ENCODE measurements around the gene SPEG.

Gene SPEG

DNA sequence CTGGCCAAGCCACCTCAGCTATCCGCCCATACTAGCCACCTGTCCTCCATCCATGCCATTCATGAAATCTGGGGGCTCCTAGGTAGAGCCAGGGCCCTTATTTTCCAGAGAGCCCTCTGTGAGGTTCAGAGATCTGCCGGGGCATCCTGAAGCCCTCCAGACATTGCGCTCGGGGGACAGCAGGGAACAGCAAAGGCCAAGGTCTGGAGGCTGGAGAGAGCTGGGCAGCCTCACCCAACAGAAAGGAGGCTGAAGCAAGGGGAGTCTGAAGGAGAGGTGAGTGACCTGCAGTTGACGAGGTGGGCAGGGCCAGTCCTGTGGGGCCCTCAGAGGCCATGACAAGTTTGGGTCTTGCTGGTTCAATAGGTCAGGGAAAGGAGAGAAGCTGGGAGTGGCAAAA, 25.0 kb upstream of the SPEG start:
- Histone ChIP-seq H3K4me1 (no peaks in the 10 kb centered on the region), H3K4me3 (no peak overlapping the region), H3K36me3 (replicated peaks) (no peaks in the 10 kb centered on the region), H3K9me3 (peaks cover 3% of the 10 kb centered on the region; the same call in 1 of the 2 replicates), H3K27me3 (ENCODE audit: low read depth) (no peaks in the 10 kb centered on the region)
- DNase-seq (ENCODE audit: low spot score in 2 of 2) = no peak
- in situ Hi-C loops (cut with MboI; ENCODE audit: low sequenced_read_pairs) = no loop called here

GRCh38 chr2:219410390-219410789, 24.3 kb upstream of the SPEG start:
- in situ Hi-C loops (cut with MboI; ENCODE audit: low sequenced_read_pairs) = no loop called here
- no peak for DNase-seq (ENCODE audit: low spot score in 2 of 2)
- Histone ChIP-seq H3K27me3 (ENCODE audit: low read depth) (no peaks in the 10 kb centered on the region), H3K4me1 (no peaks in the 10 kb centered on the region), H3K9me3 (peaks cover 3% of the 10 kb centered on the region; the same call in 1 of the 2 replicates), H3K4me3 (no peak overlapping the region), H3K36me3 (replicated peaks) (no peaks in the 10 kb centered on the region)

- H3K4me3 ChIP-seq = no peak overlapping the region
- no peak for DNase-seq (ENCODE audit: low spot score in 2 of 2)
- peaks cover 3% of the 10 kb centered on the region; the same call in 1 of the 2 replicates for H3K9me3 ChIP-seq
- H3K36me3 ChIP-seq (replicated peaks) = no peaks in the 10 kb centered on the region
- no peaks in the 10 kb centered on the region for H3K27me3 ChIP-seq (ENCODE audit: low read depth)
- in situ Hi-C loops (cut with MboI; ENCODE audit: low sequenced_read_pairs) = no loop called here
- H3K4me1 ChIP-seq = 0 out of 2 replicates have a peak, but pooled peaks cover 3% of the 10 kb centered on the region
These were observed 19.8 kb upstream of the SPEG start for GRCh38 chr2:219414857-219415256.

GRCh38 chr2:219415580-219416234, 18.9 kb upstream of the SPEG start:
- no peak for DNase-seq (ENCODE audit: low spot score in 2 of 2)
- 0 out of 2 replicates have a peak, but pooled peaks cover 3% of the 10 kb centered on the region for H3K4me1 ChIP-seq
- in situ Hi-C loops (cut with MboI; ENCODE audit: low sequenced_read_pairs) = no loop called here
- peaks cover 3% of the 10 kb centered on the region; the same call in 1 of the 2 replicates for H3K9me3 ChIP-seq
- H3K27me3 ChIP-seq (ENCODE audit: low read depth) = no peaks in the 10 kb centered on the region
- no peaks in the 10 kb centered on the region for H3K36me3 ChIP-seq (replicated peaks)
- no peak overlapping the region for H3K4me3 ChIP-seq

DNA sequence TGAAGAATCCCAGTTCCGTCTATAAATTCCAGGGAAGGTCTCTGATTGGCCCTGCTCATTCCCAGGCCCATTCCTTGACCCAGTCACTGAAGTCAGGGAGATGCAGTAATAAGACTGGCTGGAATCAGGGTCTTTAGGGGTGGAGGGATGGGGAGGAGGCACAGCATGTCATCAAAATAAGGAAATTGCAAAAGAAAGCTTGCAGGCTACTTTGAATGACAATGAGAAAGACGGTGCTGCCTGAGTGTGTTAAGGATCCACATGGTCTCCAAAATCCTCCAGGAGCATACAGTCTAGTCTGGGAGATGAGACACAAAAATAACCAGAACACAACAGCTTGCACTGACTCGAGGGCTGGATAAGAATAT, 18.4 kb upstream of the SPEG start:
- 0 out of 2 replicates have a peak, but pooled peaks cover 3% of the 10 kb centered on the region for H3K4me1 ChIP-seq
- H3K4me3 ChIP-seq = no peak overlapping the region
- H3K36me3 ChIP-seq (replicated peaks) = no peaks in the 10 kb centered on the region
- in situ Hi-C loops (cut with MboI; ENCODE audit: low sequenced_read_pairs) = no loop called here
- H3K27me3 ChIP-seq (ENCODE audit: low read depth) = no peaks in the 10 kb centered on the region
- H3K9me3 ChIP-seq = peaks cover 3% of the 10 kb centered on the region; the same call in 1 of the 2 replicates
- no peak for DNase-seq (ENCODE audit: low spot score in 2 of 2)

GRCh38 chr2:219416938-219417337, 17.7 kb upstream of the SPEG start:
- no peak for DNase-seq (ENCODE audit: low spot score in 2 of 2)
- H3K27me3 ChIP-seq (ENCODE audit: low read depth) = no peaks in the 10 kb centered on the region
- H3K4me1 ChIP-seq = 0 out of 2 replicates have a peak, but pooled peaks cover 3% of the 10 kb centered on the region
- peaks cover 3% of the 10 kb centered on the region; the same call in 1 of the 2 replicates for H3K9me3 ChIP-seq
- H3K4me3 ChIP-seq = no peak overlapping the region
- H3K36me3 ChIP-seq (replicated peaks) = no peaks in the 10 kb centered on the region
- in situ Hi-C loops (cut with MboI; ENCODE audit: low sequenced_read_pairs) = no loop called here

- in situ Hi-C loops (cut with MboI; ENCODE audit: low sequenced_read_pairs) = no loop called here
- Histone ChIP-seq H3K4me1 (0 out of 2 replicates have a peak, but pooled peaks cover 3% of the 10 kb centered on the region), H3K9me3 (peaks cover 1% of the 10 kb centered on the region; the same call in 1 of the 2 replicates), H3K4me3 (no peak overlapping the region), H3K36me3 (replicated peaks) (no peaks in the 10 kb centered on the region), H3K27me3 (ENCODE audit: low read depth) (no peaks in the 10 kb centered on the region)
- DNase-seq (ENCODE audit: low spot score in 2 of 2) = no peak
These were observed 17.3 kb upstream of the SPEG start for GRCh38 chr2:219417374-219417773.

DNA sequence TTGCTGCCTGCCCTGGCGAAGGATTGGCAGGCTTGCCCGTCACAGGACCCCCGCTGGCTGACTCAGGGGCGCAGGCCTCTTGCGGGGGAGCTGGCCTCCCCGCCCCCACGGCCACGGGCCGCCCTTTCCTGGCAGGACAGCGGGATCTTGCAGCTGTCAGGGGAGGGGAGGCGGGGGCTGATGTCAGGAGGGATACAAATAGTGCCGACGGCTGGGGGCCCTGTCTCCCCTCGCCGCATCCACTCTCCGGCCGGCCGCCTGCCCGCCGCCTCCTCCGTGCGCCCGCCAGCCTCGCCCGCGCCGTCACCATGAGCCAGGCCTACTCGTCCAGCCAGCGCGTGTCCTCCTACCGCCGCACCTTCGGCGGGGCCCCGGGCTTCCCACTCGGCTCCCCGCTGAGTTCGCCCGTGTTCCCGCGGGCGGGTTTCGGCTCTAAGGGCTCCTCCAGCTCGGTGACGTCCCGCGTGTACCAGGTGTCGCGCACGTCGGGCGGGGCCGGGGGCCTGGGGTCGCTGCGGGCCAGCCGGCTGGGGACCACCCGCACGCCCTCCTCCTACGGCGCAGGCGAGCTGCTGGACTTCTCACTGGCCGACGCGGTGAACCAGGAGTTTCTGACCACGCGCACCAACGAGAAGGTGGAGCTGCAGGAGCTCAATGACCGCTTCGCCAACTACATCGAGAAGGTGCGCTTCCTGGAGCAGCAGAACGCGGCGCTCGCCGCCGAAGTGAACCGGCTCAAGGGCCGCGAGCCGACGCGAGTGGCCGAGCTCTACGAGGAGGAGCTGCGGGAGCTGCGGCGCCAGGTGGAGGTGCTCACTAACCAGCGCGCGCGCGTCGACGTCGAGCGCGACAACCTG, 16.3 kb upstream of the SPEG start, which contains the start of gene DES:
DES (plus strand) TSS at position 223 of the 857 bp plus-strand sequence; CDS start at position 309, 86 bp downstream.
- Histone ChIP-seq H3K4me3 (no peak within 1 kb of the TSS), H3K36me3 (replicated peaks) (no peaks in the 10 kb centered on the region), H3K27me3 (ENCODE audit: low read depth) (no peaks in the 10 kb centered on the region), H3K9me3 (no peaks in the 10 kb centered on the region), H3K4me1 (0 out of 2 replicates have a peak, but pooled peaks cover 3% of the 10 kb centered on the region)
- DNase-seq (ENCODE audit: low spot score in 2 of 2) = no peak
- in situ Hi-C loops (cut with MboI; ENCODE audit: low sequenced_read_pairs) = no loop called here

DNA sequence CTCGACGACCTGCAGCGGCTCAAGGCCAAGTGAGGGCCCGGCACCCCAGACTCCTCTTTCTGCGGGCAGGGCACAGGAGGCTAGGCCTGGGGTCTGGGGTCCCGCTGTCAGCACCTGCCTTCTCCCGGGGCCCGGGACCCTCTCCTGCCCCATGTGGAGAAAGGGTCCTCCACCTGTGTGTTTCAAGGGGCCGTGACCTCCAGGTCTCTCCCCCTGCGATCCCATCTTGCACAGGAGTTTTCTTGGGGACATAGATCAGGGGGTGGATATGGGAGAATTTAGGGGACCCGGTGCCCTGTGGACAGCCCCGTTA, 15.7 kb upstream of the SPEG start:
- in situ Hi-C loops (cut with MboI; ENCODE audit: low sequenced_read_pairs) = no loop called here
- 0 out of 2 replicates have a peak, but pooled peaks cover 3% of the 10 kb centered on the region for H3K4me1 ChIP-seq
- DNase-seq (ENCODE audit: low spot score in 2 of 2) = no peak
- no peaks in the 10 kb centered on the region for H3K27me3 ChIP-seq (ENCODE audit: low read depth)
- H3K4me3 ChIP-seq = no peak overlapping the region
- H3K9me3 ChIP-seq = no peaks in the 10 kb centered on the region
- no peaks in the 10 kb centered on the region for H3K36me3 ChIP-seq (replicated peaks)

GRCh38 chr2:219419331-219420197, 15.1 kb upstream of the SPEG start:
- H3K9me3 ChIP-seq = no peaks in the 10 kb centered on the region
- no peak for DNase-seq (ENCODE audit: low spot score in 2 of 2)
- H3K27me3 ChIP-seq (ENCODE audit: low read depth) = no peaks in the 10 kb centered on the region
- no peaks in the 10 kb centered on the region for H3K36me3 ChIP-seq (replicated peaks)
- in situ Hi-C loops (cut with MboI; ENCODE audit: low sequenced_read_pairs) = no loop called here
- H3K4me1 ChIP-seq = 0 out of 2 replicates have a peak, but pooled peaks cover 3% of the 10 kb centered on the region
- no peak overlapping the region for H3K4me3 ChIP-seq

DNA sequence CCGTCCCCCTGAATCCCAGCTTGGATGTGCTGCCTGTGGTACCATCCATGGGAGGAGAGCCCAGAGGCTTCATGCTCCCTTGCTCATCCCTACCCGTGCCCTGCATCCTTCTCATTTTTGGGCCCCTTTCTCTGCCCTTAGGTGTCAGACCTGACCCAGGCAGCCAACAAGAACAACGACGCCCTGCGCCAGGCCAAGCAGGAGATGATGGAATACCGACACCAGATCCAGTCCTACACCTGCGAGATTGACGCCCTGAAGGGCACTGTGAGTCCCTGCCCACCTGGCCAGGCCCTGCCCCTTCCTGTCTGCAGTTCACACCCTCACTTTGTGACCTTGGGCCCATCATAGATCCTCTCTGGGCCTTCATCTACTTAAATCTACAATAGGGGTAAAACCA, 14.0 kb upstream of the SPEG start:
- H3K4me3 ChIP-seq = no peak overlapping the region
- H3K9me3 ChIP-seq = no peaks in the 10 kb centered on the region
- H3K36me3 ChIP-seq (replicated peaks) = no peaks in the 10 kb centered on the region
- in situ Hi-C loops (cut with MboI; ENCODE audit: low sequenced_read_pairs) = no loop called here
- 0 out of 2 replicates have a peak, but pooled peaks cover 3% of the 10 kb centered on the region for H3K4me1 ChIP-seq
- no peak for DNase-seq (ENCODE audit: low spot score in 2 of 2)
- H3K27me3 ChIP-seq (ENCODE audit: low read depth) = no peaks in the 10 kb centered on the region

- H3K27me3 ChIP-seq (ENCODE audit: low read depth) = no peaks in the 10 kb centered on the region
- in situ Hi-C loops (cut with MboI; ENCODE audit: low sequenced_read_pairs) = no loop called here
- H3K4me3 ChIP-seq = no peak overlapping the region
- no peaks in the 10 kb centered on the region for H3K36me3 ChIP-seq (replicated peaks)
- DNase-seq (ENCODE audit: low spot score in 2 of 2) = no peak
- H3K4me1 ChIP-seq = 0 out of 2 replicates have a peak, but pooled peaks cover 1% of the 10 kb centered on the region
- H3K9me3 ChIP-seq = no peaks in the 10 kb centered on the region
These were observed 13.3 kb upstream of the SPEG start for GRCh38 chr2:219421323-219421722.

- in situ Hi-C loops (cut with MboI; ENCODE audit: low sequenced_read_pairs) = no loop called here
These were observed 11.6 kb upstream of the SPEG start for GRCh38 chr2:219422952-219423534.

More at GRCh38 chr2:219422952-219423534, 11.6 kb upstream of the SPEG start:
- Histone ChIP-seq H3K27me3 (ENCODE audit: low read depth) (no peaks in the 10 kb centered on the region), H3K36me3 (replicated peaks) (no peaks in the 10 kb centered on the region), H3K4me1 (no peaks in the 10 kb centered on the region), H3K4me3 (no peak overlapping the region), H3K9me3 (no peaks in the 10 kb centered on the region)
- no peak for DNase-seq (ENCODE audit: low spot score in 2 of 2)

Measured in HAP-1 (cell line).